ENCODE results near the gene HERPUD1.
A peak's percentile ranks its signal among the peaks of the same experiment; 100 is the strongest.

The HERPUD1 gene

GRCh38 chr16:56950881-56951771 lies 19.2 kb downstream of the HERPUD1 start:
- Histone ChIP-seq H3K4me3 (ENCODE audit: low read length in 2 of 2) (no peak overlapping the region), H3K79me1 (ENCODE audit: low read depth, low read length) (no peaks in the 10 kb centered on the region)
- DNase-seq (ENCODE audit: low spot score): peak; percentile 24

DNA sequence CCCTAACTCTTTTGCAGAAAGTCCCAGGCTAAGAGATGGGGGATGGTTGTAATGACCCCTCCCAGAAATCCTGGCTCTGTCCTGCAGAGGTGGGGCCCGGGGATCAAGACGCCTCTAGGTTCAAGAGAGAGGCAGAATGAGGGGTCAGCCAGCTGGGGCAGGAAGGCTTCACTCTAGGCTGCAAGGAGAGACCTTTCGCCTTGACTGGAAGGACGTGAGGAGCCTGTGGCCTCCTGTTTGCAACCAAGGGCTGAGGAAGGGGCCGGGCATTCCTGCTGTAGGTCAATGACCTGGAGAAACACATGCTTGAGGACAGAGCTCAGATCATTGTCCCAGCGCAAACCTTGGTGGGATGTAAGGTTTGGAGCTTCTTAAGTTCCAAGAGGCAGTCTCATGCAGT lies 21.1 kb downstream of the HERPUD1 start:
- H3K36me3 ChIP-seq (replicated peaks in 1 of 2; ENCODE audit: control insufficient read depth in 2 of 2, insufficient read depth in 2 of 2, low read length in 2 of 2): no peaks in the 10 kb centered on the region
- H3K27ac ChIP-seq (replicated peaks; ENCODE audit: low read length): no peak overlapping the region
- no peak overlapping the region for H3K14ac ChIP-seq (ENCODE audit: low read length)
- no peak overlapping the region for H2BK120ac ChIP-seq (ENCODE audit: low read depth, low read length)
- WGBS, 2 donors (ENCODE audit: extremely low coverage in 2 of 2, insufficient read length in 2 of 2, insufficient replicate concordance in 1 of 2): no CpG with 5 or more reads among the region's 6 CpGs
- H3K27me3 ChIP-seq (ENCODE audit: control insufficient read depth in 3 of 3, insufficient read depth in 3 of 3, low read depth in 1 of 3, low read length in 3 of 3): no peaks in the 10 kb centered on the region
- H2BK12ac ChIP-seq (ENCODE audit: low read length): no peak overlapping the region
- H4K8ac ChIP-seq (ENCODE audit: low read depth, low read length): no peak overlapping the region
- H2AK5ac ChIP-seq (ENCODE audit: low read depth, low read length): no peak overlapping the region
- H3K4ac ChIP-seq (ENCODE audit: low read length): no peak overlapping the region
- H3K9me3 ChIP-seq (replicated peaks in 1 of 2; ENCODE audit: control insufficient read depth in 2 of 2, insufficient read depth in 1 of 2, low read depth in 1 of 2, low read length in 2 of 2): peaks cover 0 to 2% of the 10 kb centered on the region in 2 donors
- H3K18ac ChIP-seq (ENCODE audit: low read length): no peak overlapping the region
- no peak overlapping the region for H4K91ac ChIP-seq (ENCODE audit: low read depth, low read length, poor library complexity)
- no peak overlapping the region for H2BK5ac ChIP-seq (ENCODE audit: low read length)
- no peaks in the 10 kb centered on the region for H3K4me1 ChIP-seq (ENCODE audit: control insufficient read depth in 2 of 2, insufficient read depth in 1 of 2, low read depth in 1 of 2, low read length in 2 of 2)
- no peak overlapping the region for H2BK15ac ChIP-seq (ENCODE audit: low read length)
- H3K79me1 ChIP-seq (ENCODE audit: low read depth, low read length): no peaks in the 10 kb centered on the region
- H3K4me2 ChIP-seq (ENCODE audit: insufficient read depth, low read length, poor library complexity, severe bottlenecking): no peak overlapping the region
- no peak overlapping the region for H3K23ac ChIP-seq (ENCODE audit: low read depth, low read length, poor library complexity)
- DNase-seq (ENCODE audit: low spot score): no peak
- H2AFZ ChIP-seq (ENCODE audit: low read length): no peak overlapping the region
- no peak overlapping the region for H3K4me3 ChIP-seq (ENCODE audit: low read length in 2 of 2)
- H3K9ac ChIP-seq (ENCODE audit: low read depth, low read length, poor library complexity): no peak overlapping the region

More at GRCh38 chr16:56950881-56951771, 19.2 kb downstream of the HERPUD1 start:
- Histone ChIP-seq H3K27ac (replicated peaks; ENCODE audit: low read length) (no peak overlapping the region), H2BK120ac (ENCODE audit: low read depth, low read length) (no peak overlapping the region), H2AFZ (ENCODE audit: low read length) (peak overlapping the region; percentile 38), H2AK5ac (ENCODE audit: low read depth, low read length) (no peak overlapping the region), H4K8ac (ENCODE audit: low read depth, low read length) (no peak overlapping the region), H3K9me3 (replicated peaks in 1 of 2; ENCODE audit: control insufficient read depth in 2 of 2, insufficient read depth in 1 of 2, low read depth in 1 of 2, low read length in 2 of 2) (peaks cover 0 to 2% of the 10 kb centered on the region in 2 donors), H3K4ac (ENCODE audit: low read length) (no peak overlapping the region), H3K9ac (ENCODE audit: low read depth, low read length, poor library complexity) (no peak overlapping the region), H4K91ac (ENCODE audit: low read depth, low read length, poor library complexity) (no peak overlapping the region), H3K27me3 (ENCODE audit: control insufficient read depth in 3 of 3, insufficient read depth in 3 of 3, low read depth in 1 of 3, low read length in 3 of 3) (no peaks in the 10 kb centered on the region), H3K4me1 (ENCODE audit: control insufficient read depth in 2 of 2, insufficient read depth in 1 of 2, low read depth in 1 of 2, low read length in 2 of 2) (no peaks in the 10 kb centered on the region), H3K4me2 (ENCODE audit: insufficient read depth, low read length, poor library complexity, severe bottlenecking) (no peak overlapping the region), H2BK5ac (ENCODE audit: low read length) (no peak overlapping the region), H2BK15ac (ENCODE audit: low read length) (no peak overlapping the region), H3K18ac (ENCODE audit: low read length) (peak overlapping the region; percentile 1), H3K36me3 (replicated peaks in 1 of 2; ENCODE audit: control insufficient read depth in 2 of 2, insufficient read depth in 2 of 2, low read length in 2 of 2) (no peaks in the 10 kb centered on the region), H3K14ac (ENCODE audit: low read length) (no peak overlapping the region), H3K23ac (ENCODE audit: low read depth, low read length, poor library complexity) (no peak overlapping the region), H2BK12ac (ENCODE audit: low read length) (no peak overlapping the region)
- WGBS, 2 donors (ENCODE audit: extremely low coverage in 2 of 2, insufficient read length in 2 of 2, insufficient replicate concordance in 1 of 2): no CpG with 5 or more reads among the region's 15 CpGs

DNA sequence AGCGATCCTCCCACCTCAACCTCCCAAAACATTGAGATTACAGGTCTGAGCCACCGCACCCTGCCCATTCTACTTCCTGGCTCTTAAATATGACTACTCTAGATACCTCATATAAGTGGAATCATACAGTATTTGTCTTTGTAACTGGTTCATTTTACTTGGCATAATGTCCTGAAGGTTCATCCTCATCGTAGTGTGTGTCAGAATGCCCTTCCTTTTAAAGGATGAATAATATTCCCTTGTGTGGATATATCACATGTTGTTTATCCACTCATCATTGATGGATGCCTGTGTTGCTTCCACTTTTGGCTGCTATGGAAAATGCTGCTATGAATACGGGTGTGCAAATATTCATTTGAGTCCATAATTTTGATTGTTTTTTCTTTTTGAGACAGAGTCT lies 24.1 kb downstream of the HERPUD1 start:
- no CpG with 5 or more reads among the region's 4 CpGs for WGBS, 2 donors (ENCODE audit: extremely low coverage in 2 of 2, insufficient read length in 2 of 2, insufficient replicate concordance in 1 of 2)
- no peak overlapping the region for H3K4me3 ChIP-seq (ENCODE audit: low read length in 2 of 2)

GRCh38 chr16:56956756-56957155 lies 24.8 kb downstream of the HERPUD1 start:
- no peak overlapping the region for H2BK120ac ChIP-seq (ENCODE audit: low read depth, low read length)
- H4K8ac ChIP-seq (ENCODE audit: low read depth, low read length): no peak overlapping the region
- no peak overlapping the region for H3K4me2 ChIP-seq (ENCODE audit: insufficient read depth, low read length, poor library complexity, severe bottlenecking)
- H2BK12ac ChIP-seq (ENCODE audit: low read length): no peak overlapping the region
- no peaks in the 10 kb centered on the region for H3K27me3 ChIP-seq (ENCODE audit: control insufficient read depth in 3 of 3, insufficient read depth in 3 of 3, low read depth in 1 of 3, low read length in 3 of 3)
- no peak overlapping the region for H3K9ac ChIP-seq (ENCODE audit: low read depth, low read length, poor library complexity)
- H3K27ac ChIP-seq (replicated peaks; ENCODE audit: low read length): no peak overlapping the region
- H2AK5ac ChIP-seq (ENCODE audit: low read depth, low read length): no peak overlapping the region
- H3K18ac ChIP-seq (ENCODE audit: low read length): no peak overlapping the region
- H3K79me1 ChIP-seq (ENCODE audit: low read depth, low read length): peaks cover 3% of the 10 kb centered on the region
- no peak overlapping the region for H3K4me3 ChIP-seq (ENCODE audit: low read length in 2 of 2)
- H3K4ac ChIP-seq (ENCODE audit: low read length): no peak overlapping the region
- H4K91ac ChIP-seq (ENCODE audit: low read depth, low read length, poor library complexity): no peak overlapping the region
- H2AFZ ChIP-seq (ENCODE audit: low read length): no peak overlapping the region
- no peak overlapping the region for H3K14ac ChIP-seq (ENCODE audit: low read length)
- no peak overlapping the region for H2BK15ac ChIP-seq (ENCODE audit: low read length)
- peaks cover 0 to 2% of the 10 kb centered on the region in 2 donors for H3K9me3 ChIP-seq (replicated peaks in 1 of 2; ENCODE audit: control insufficient read depth in 2 of 2, insufficient read depth in 1 of 2, low read depth in 1 of 2, low read length in 2 of 2)
- no CpG with 5 or more reads among the region's 4 CpGs for WGBS, 2 donors (ENCODE audit: extremely low coverage in 2 of 2, insufficient read length in 2 of 2, insufficient replicate concordance in 1 of 2)
- no peak overlapping the region for H2BK5ac ChIP-seq (ENCODE audit: low read length)
- no peak overlapping the region for H3K23ac ChIP-seq (ENCODE audit: low read depth, low read length, poor library complexity)
- H3K4me1 ChIP-seq (ENCODE audit: control insufficient read depth in 2 of 2, insufficient read depth in 1 of 2, low read depth in 1 of 2, low read length in 2 of 2): peaks cover 0 to 1% of the 10 kb centered on the region in 2 donors
- H3K36me3 ChIP-seq (replicated peaks in 1 of 2; ENCODE audit: control insufficient read depth in 2 of 2, insufficient read depth in 2 of 2, low read length in 2 of 2): no peaks in the 10 kb centered on the region
- DNase-seq (ENCODE audit: low spot score): no peak

More for the DNA sequence above, 24.1 kb downstream of the HERPUD1 start:
- Histone ChIP-seq H3K79me1 (ENCODE audit: low read depth, low read length) (peaks cover 3% of the 10 kb centered on the region), H3K4ac (ENCODE audit: low read length) (no peak overlapping the region), H3K14ac (ENCODE audit: low read length) (peak overlapping the region; percentile 3), H3K18ac (ENCODE audit: low read length) (no peak overlapping the region), H4K91ac (ENCODE audit: low read depth, low read length, poor library complexity) (no peak overlapping the region), H3K27me3 (ENCODE audit: control insufficient read depth in 3 of 3, insufficient read depth in 3 of 3, low read depth in 1 of 3, low read length in 3 of 3) (no peaks in the 10 kb centered on the region), H3K4me1 (ENCODE audit: control insufficient read depth in 2 of 2, insufficient read depth in 1 of 2, low read depth in 1 of 2, low read length in 2 of 2) (peaks cover 0 to 1% of the 10 kb centered on the region in 2 donors), H3K9ac (ENCODE audit: low read depth, low read length, poor library complexity) (no peak overlapping the region), H2BK12ac (ENCODE audit: low read length) (no peak overlapping the region), H2BK15ac (ENCODE audit: low read length) (no peak overlapping the region), H4K8ac (ENCODE audit: low read depth, low read length) (no peak overlapping the region), H2AK5ac (ENCODE audit: low read depth, low read length) (no peak overlapping the region), H3K4me2 (ENCODE audit: insufficient read depth, low read length, poor library complexity, severe bottlenecking) (no peak overlapping the region), H2BK120ac (ENCODE audit: low read depth, low read length) (no peak overlapping the region), H2BK5ac (ENCODE audit: low read length) (no peak overlapping the region), H3K23ac (ENCODE audit: low read depth, low read length, poor library complexity) (no peak overlapping the region), H2AFZ (ENCODE audit: low read length) (no peak overlapping the region), H3K36me3 (replicated peaks in 1 of 2; ENCODE audit: control insufficient read depth in 2 of 2, insufficient read depth in 2 of 2, low read length in 2 of 2) (no peaks in the 10 kb centered on the region), H3K9me3 (replicated peaks in 1 of 2; ENCODE audit: control insufficient read depth in 2 of 2, insufficient read depth in 1 of 2, low read depth in 1 of 2, low read length in 2 of 2) (peaks cover 0 to 2% of the 10 kb centered on the region in 2 donors), H3K27ac (replicated peaks; ENCODE audit: low read length) (no peak overlapping the region)
- no peak for DNase-seq (ENCODE audit: low spot score)
